Panc1 (cell line): Measurements from ENCODE around the gene CNIH1. TPM values are rescaled to one million over a fixed set of nuclear protein-coding genes. Genes with fewer than 3 reads are reported as not detected.

Source experiments
- ATAC-seq: fragments of 200-7000 bp; cut with Tn5 transposase; 2 replicates; pipeline ENCODE4 v1.9.1; 2020; ENCODE audit warnings: mild to moderate bottlenecking, moderate library complexity
- BruUV-seq: library from RNA; stranded (reverse); fragments of 400-500 nt; replicated peaks from 2 replicates; lab custom pipeline; 2021; lab: Mats Ljungman, UMichigan
- CTCF ChIA-PET: fragments of 300-600 bp; sonication (Branson Sonifier 250); formaldehyde crosslinking; loops from one replicate; lab custom pipeline; 2022; ENCODE audit warnings: antibody characterized with exemption; lab: Charles Lee
- POLR2A ChIA-PET: fragments of 300-600 bp; sonication (Branson Sonifier 250); formaldehyde crosslinking; loops from one replicate; lab custom pipeline; 2022; ENCODE audit warnings: antibody characterized with exemption; lab: Charles Lee
- DNase-seq: peaks from one replicate; pipeline ENCODE4 v3.0.0-alpha.2; 2010; ENCODE audit warnings: low read depth, low spot score
- H3K27ac ChIP-seq: 2 replicates; pipeline ENCODE4 v1.5.1; 2011; ENCODE audit warnings: mild to moderate bottlenecking, low read length, inconsistent platforms
- H3K27me3 ChIP-seq: fragments of 200-500 bp; sonication (Bioruptor generic); 2 replicates; pipeline ENCODE4 v1.6.0; 2014; ENCODE audit warnings: low read length, inconsistent platforms; ENCODE audit not compliant: control insufficient read depth, insufficient read depth
- H3K36me3 ChIP-seq: fragments of 200-500 bp; sonication (Bioruptor generic); 2 replicates; pipeline ENCODE4 v1.5.1; 2014; ENCODE audit warnings: inconsistent platforms, mild to moderate bottlenecking, low read length, moderate library complexity; ENCODE audit not compliant: control insufficient read depth, insufficient read depth
- H3K4me1 ChIP-seq: 2 replicates; pipeline ENCODE4 v1.5.1; 2011; ENCODE audit warnings: inconsistent platforms, mild to moderate bottlenecking, low read length, moderate library complexity; ENCODE audit not compliant: control insufficient read depth, insufficient read depth
- H3K4me3 ChIP-seq, 2 experiments: 2 replicates each; pipeline ENCODE4 v1.5.1; 2011 to 2012; ENCODE audit warnings: low read depth in 2 of 2, low read length in 2 of 2, mild to moderate bottlenecking in 2 of 2, inconsistent platforms in 1 of 2, moderate library complexity in 1 of 2
- H3K9me3 ChIP-seq: fragments of 200-500 bp; sonication (Bioruptor generic); 2 replicates; pipeline ENCODE4 v1.5.1; 2014; ENCODE audit warnings: low read depth, mild to moderate bottlenecking, inconsistent platforms, low read length, moderate library complexity; ENCODE audit not compliant: control insufficient read depth, insufficient read depth
- CTCF ChIP-seq: fragments of 450-650 bp; IDR thresholded peaks from 2 replicates; pipeline ENCODE4 v1.5.1; 2017; ENCODE audit warnings: mild to moderate bottlenecking
- POLR2AphosphoS5 ChIP-seq: IDR thresholded peaks from 2 replicates; pipeline ENCODE4 v1.6.1; 2012; ENCODE audit warnings: mild to moderate bottlenecking, low read depth, low read length, moderate library complexity
- REST ChIP-seq, 2 experiments: IDR thresholded peaks; 2 replicates each; pipeline ENCODE4 v1.6.1; 2011 to 2012; ENCODE audit warnings: low read depth in 2 of 2, control low read depth in 1 of 2, low read length in 1 of 2, mild to moderate bottlenecking in 1 of 2, moderate library complexity in 1 of 2; ENCODE audit not compliant: insufficient read depth in 1 of 2
- SIN3A ChIP-seq: IDR thresholded peaks from 2 replicates; pipeline ENCODE4 v1.6.1; 2012; ENCODE audit warnings: low read depth, mild to moderate bottlenecking, low read length, moderate library complexity, borderline replicate concordance; ENCODE audit not compliant: insufficient read depth
- TCF7L2 ChIP-seq: IDR thresholded peaks from 2 replicates; pipeline ENCODE4 v1.6.1; 2011; ENCODE audit warnings: mild to moderate bottlenecking, low read depth, low read length, inconsistent platforms
- in situ Hi-C: cut with HindIII; loops from 2 replicates; pipeline ENCODE4 v1.10.0; 2016; ENCODE audit warnings: low sequenced_read_pairs, low pct_unique_long_range_greater_than_20kb
- intact Hi-C: fragments of 100-400 bp; cut with micrococcal nuclease; formaldehyde crosslinking; loops from one replicate; pipeline ENCODE4 v1.10.0; 2022; ENCODE audit not compliant: unreplicated experiment
- total RNA-seq: library from RNA; stranded (reverse); gene quantifications from one replicate; pipeline ENCODE4 v1.2.1, GENCODE V29; 2021; ENCODE audit not compliant: unreplicated experiment

The CNIH1 gene
- total RNA-seq, 1 experiment from 2014 or later: 83.7 TPM

GRCh38 chr14:54396493-54397335 is 44.5 kb downstream of the CNIH1 start, which contains the start of gene CDKN3:
CDKN3 (plus strand) TSS chr14:54397007; CDS start chr14:54397069, 62 bp downstream.
- H3K36me3 ChIP-seq: peaks cover 3% of the 10 kb centered on the region
- DNase-seq (peak; percentile 87), ATAC-seq (peak; percentile 98)
- ChIA-PET POLR2A (no interaction called here), CTCF (no interaction called here)
- in situ Hi-C loops: no loop called here
- H3K27me3 ChIP-seq: no peaks in the 10 kb centered on the region
- H3K4me1 ChIP-seq: peaks cover 4% of the 10 kb centered on the region; the same call in 1 of the 2 replicates
- TF ChIP-seq CTCF: peak; percentile 27; the same call in 1 of the 2 replicates
- 0 out of 2 replicates have a peak, but pooled peaks have one; percentile 35 for TF ChIP-seq SIN3A
- TF ChIP-seq POLR2AphosphoS5: peak; percentile 44; the same call in 1 of the 2 replicates
- no peak for TF ChIP-seq REST (IDR thresholded peaks at IDR 0.05; ENCODE audit: insufficient read depth in 1 of 2, low read depth in 2 of 2, low read length in 1 of 2)
- TF ChIP-seq TCF7L2: peak; percentile 82
- intact Hi-C loops: no loop called here
- peak within 1 kb of the TSS; percentile 62 to 76 for H3K4me3 ChIP-seq
- BruUV-seq: no TSS peak
- H3K27ac ChIP-seq: peak within 1 kb of the TSS; percentile 81
- H3K9me3 ChIP-seq: no peaks in the 10 kb centered on the region

- peak overlapping the region; percentile 81 for H3K27ac ChIP-seq
- CTCF ChIA-PET: no interaction called here
- H3K36me3 ChIP-seq: peaks cover 3% of the 10 kb centered on the region
- TF ChIP-seq REST (IDR thresholded peaks at IDR 0.05; ENCODE audit: insufficient read depth in 1 of 2, low read depth in 2 of 2, low read length in 1 of 2) (no peak), CTCF (no peak), POLR2AphosphoS5 (no peak), TCF7L2 (no peak), SIN3A (no peak)
- no peaks in the 10 kb centered on the region for H3K27me3 ChIP-seq
- in situ Hi-C loops (no loop called here), intact Hi-C loops (no loop called here)
- no peaks in the 10 kb centered on the region for H3K9me3 ChIP-seq
- POLR2A ChIA-PET: no interaction called here
- peaks cover 4% of the 10 kb centered on the region; the same call in 1 of the 2 replicates for H3K4me1 ChIP-seq
- no peak for ATAC-seq
- no peak for DNase-seq
- no TSS peak for BruUV-seq
- H3K4me3 ChIP-seq: peak overlapping the region; percentile 62 to 76
These were observed 45.0 kb downstream of the CNIH1 start for GRCh38 chr14:54396183-54396492.
